Activated CD8-positive, alpha-beta memory T cell treated with anti-CD3 and anti-CD28 coated beads, Interleukin-2, amount 50 U/mL, for 4 hours (primary cell): ENCODE results near the gene ZNF484.
A peak's percentile ranks its signal among the peaks of the same experiment; 100 is the strongest.
"Not testable (repeated sequence)": the region's sequence is repeated elsewhere in the genome, so short reads cannot be mapped to it uniquely, and the experiment has no call there.

ENCODE experiments used
- DNase-seq: peaks from one replicate; pipeline ENCODE4 v3.0.0-alpha.2; 2020

The ZNF484 gene

DNA sequence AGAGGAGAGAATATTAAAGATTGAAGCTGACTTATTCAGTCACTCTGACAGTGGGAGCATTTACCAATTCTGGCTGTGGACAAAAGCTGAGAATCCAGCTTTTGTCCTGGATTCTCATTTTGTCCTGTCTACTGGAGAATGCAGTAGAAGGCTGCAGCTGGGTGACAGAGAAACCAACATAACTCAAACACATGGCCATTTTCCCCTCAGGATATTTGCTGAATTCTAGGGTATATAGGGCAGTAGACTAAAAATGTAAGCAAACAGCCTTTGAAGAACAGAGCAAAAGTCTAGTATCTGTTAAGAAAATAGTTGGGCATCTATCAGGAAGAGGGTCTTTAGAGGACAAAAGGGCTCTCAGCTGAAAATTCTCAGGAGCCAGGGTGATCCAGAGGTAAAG lies 20.6 kb downstream of the ZNF484 start:
- DNase-seq = no peak

- no peak for DNase-seq
Observed at GRCh38 chr9:92853716-92854115, 24.1 kb downstream of the ZNF484 start.

DNA sequence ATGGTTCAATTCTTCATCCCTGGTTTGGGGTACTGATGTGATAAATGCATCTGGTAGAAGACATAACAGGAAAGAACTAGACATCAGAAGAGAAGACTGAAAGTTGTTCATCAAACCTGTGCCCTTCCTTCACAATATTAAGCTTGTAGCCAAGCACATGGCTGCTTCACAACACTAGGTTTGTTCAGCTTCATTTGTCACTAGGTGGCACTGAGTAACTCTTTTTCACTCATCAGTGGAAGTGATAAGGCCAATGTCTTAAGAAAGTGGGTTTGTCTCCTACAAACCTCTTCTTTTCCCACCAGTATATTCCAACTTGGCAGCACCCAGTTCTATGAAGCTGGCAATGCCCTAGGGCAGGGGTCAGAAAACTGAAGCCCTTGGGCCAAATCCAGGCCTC lies 26.9 kb downstream of the ZNF484 start:
- no peak for DNase-seq

DNA sequence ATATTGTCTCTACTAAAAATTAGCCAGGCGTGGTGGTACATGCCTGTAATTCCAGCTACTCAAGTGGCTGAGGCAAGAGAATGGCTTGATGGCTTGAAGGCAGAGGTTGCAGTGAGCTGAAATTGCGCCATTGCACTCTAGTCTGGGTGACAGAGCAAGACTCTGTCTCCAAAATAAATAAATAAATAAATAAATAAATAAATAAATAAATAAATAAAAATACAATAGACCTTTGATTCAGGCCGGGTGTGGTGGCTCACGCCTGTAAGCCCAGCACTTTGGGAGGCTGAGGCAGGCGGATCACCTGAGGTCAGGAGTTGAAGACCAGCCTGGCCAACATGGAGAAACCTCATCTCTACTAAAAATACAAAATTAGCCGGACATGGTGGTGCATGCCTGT lies 29.1 kb downstream of the ZNF484 start:
- not testable (repeated sequence) for DNase-seq

- no peak for DNase-seq
Observed at GRCh38 chr9:92846662-92847145, 31.1 kb downstream of the ZNF484 start.

GRCh38 chr9:92838411-92838810 lies 39.4 kb downstream of the ZNF484 start:
- not testable (repeated sequence) for DNase-seq

GRCh38 chr9:92837191-92837590 lies 40.6 kb downstream of the ZNF484 start:
- DNase-seq = no peak

GRCh38 chr9:92829420-92829819 lies 48.4 kb downstream of the ZNF484 start:
- no peak for DNase-seq

GRCh38 chr9:92825065-92825464 lies 52.8 kb downstream of the ZNF484 start:
- DNase-seq = not testable (repeated sequence)

GRCh38 chr9:92820964-92821363 lies 56.9 kb downstream of the ZNF484 start:
- no peak for DNase-seq

- DNase-seq = not testable (repeated sequence)
Observed at GRCh38 chr9:92819898-92820297, 57.9 kb downstream of the ZNF484 start.

GRCh38 chr9:92809629-92810326 lies 68.1 kb downstream of the ZNF484 start:
- DNase-seq = not testable (repeated sequence)

- peak; percentile 46 for DNase-seq
Observed at GRCh38 chr9:92808726-92809451, 68.9 kb downstream of the ZNF484 start.

- peak; percentile 25 for DNase-seq
Observed at GRCh38 chr9:92807757-92808725, 69.8 kb downstream of the ZNF484 start.

GRCh38 chr9:92807031-92807756 lies 70.6 kb downstream of the ZNF484 start:
- no peak for DNase-seq

DNA sequence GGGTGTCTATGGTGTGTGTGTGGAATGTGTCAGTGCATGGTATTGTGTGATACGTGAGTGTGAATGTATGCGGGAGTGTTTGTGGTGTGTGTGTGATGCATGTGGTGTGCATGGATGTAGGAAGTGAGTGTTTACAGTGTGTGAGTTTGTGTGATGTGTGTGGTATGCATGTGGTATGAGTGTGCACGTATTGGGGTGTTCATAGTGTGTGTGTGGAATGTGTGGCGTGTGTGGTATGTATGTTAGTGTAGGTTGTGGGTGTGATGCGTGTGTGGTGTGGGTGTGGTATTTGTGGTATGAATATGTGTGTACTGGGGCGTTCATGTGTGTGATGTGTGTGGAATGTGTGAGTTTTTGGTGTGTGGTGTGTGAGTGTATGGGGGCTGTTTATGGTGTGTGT lies 73.1 kb downstream of the ZNF484 start:
- DNase-seq = no peak

DNA sequence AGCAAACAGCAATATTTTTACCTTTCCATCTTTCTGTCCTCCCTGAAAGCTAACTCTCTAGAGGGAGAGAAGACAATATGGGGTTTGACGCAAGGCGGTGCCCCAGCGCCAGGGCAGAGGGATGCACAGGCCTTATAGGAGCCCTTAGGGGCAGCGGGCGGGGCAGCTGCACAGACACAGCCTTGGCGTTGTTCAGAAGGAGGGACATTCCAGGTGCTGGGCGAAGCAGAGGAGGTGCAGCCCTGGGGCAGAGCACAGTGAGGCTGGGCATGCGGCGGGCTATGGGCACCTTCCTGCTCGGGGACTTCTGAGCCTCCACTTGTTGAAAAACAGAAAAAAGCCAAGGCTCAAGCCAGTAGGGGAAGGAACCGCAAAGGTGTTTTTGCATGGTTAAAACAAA lies 79.5 kb downstream of the ZNF484 start:
- no peak for DNase-seq

DNA sequence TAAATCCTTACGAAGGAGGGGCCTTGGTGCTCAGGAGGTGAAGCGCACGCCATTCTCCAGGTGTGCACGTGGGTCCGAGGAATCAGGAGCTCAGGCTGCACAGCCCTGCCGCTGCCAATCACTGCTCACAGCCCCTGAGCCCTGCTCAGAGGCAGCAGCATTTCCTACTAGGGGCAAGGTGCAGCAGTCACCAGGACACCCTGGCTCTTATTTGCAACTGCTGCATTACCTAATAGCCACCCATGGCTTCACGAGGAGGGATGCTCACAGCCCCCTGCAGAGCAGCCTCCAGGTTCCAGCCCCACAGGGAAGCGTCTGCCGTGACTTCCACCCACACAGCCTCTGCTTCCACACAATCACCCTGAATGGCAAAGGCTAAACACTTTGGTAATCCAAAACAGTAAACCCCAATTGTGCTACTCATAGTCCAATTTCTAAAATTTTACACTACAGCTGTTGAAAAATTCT lies 81.5 kb downstream of the ZNF484 start:
- DNase-seq = not testable (repeated sequence)

DNA sequence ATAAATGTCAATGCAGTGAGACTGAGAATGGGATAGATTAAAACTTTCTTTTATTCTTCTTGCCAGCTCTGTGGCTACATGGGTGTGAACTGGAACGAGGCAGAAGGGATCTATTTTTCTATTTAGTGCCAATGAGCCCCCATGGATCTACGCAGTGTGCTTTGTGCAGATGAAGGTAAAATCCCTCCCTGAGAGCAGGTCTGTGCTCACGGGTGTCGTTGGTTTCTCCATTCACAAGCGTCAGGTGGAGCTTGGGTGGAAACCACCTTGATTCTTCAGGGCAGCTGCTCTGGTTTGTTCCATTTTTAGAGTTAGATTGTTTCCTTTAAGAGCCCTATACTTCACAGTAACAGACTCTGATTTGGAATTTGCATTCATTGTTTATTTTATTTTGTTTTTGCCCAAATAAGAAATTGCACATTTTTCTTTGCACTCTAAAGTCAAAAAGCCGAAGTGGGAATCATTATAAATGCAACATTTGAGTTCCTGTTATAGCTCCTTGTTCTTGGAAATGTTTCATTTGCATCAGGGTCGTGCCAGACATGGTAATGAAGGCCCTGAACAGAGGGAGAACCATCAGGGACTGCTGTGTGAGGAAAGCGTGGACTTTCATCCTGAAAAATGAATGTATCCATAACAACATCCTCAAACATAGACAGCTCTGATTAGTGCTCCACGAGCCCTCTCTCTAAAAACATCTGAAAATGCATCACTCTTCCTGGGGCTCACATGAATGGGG lies 82.1 kb downstream of the ZNF484 start:
- no peak for DNase-seq
